VCaP (cell line): ENCODE results near the gene TBC1D22A.
A peak's percentile ranks its signal among the peaks of the same experiment; 100 is the strongest.

Experiments
- H3K27ac ChIP-seq: fragments of 450-650 bp; 2 replicates; pipeline ENCODE4 v1.5.1; 2017
- CTCF ChIP-seq: fragments of 450-650 bp; conservative IDR thresholded peaks from 2 replicates; pipeline ENCODE4 v1.5.1; 2017; ENCODE audit warnings: mild to moderate bottlenecking, moderate library complexity

TBC1D22A gene

GRCh38 chr22:46982635-46983034 lies 220.2 kb downstream of the TBC1D22A start:
- no peak overlapping the region for H3K27ac ChIP-seq
- TF ChIP-seq CTCF: no peak

GRCh38 chr22:46983046-46983445 lies 220.6 kb downstream of the TBC1D22A start:
- H3K27ac ChIP-seq: no peak overlapping the region

GRCh38 chr22:46984751-46985506 lies 222.5 kb downstream of the TBC1D22A start:
- H3K27ac ChIP-seq: no peak overlapping the region

More at GRCh38 chr22:46983046-46983445, 220.6 kb downstream of the TBC1D22A start:
- TF ChIP-seq CTCF: no peak

GRCh38 chr22:46985507-46985882 lies 223.0 kb downstream of the TBC1D22A start:
- no peak overlapping the region for H3K27ac ChIP-seq

More at GRCh38 chr22:46984751-46985506, 222.5 kb downstream of the TBC1D22A start:
- no peak for TF ChIP-seq CTCF

GRCh38 chr22:46986788-46987187 lies 224.3 kb downstream of the TBC1D22A start:
- H3K27ac ChIP-seq: peak overlapping the region; percentile 64
- no peak for TF ChIP-seq CTCF

More at GRCh38 chr22:46985507-46985882, 223.0 kb downstream of the TBC1D22A start:
- TF ChIP-seq CTCF: no peak

- TF ChIP-seq CTCF: no peak
Observed at GRCh38 chr22:46990937-46991550, 228.6 kb downstream of the TBC1D22A start.

GRCh38 chr22:46991666-46992065 lies 229.2 kb downstream of the TBC1D22A start:
- no peak overlapping the region for H3K27ac ChIP-seq

More at GRCh38 chr22:46990937-46991550, 228.6 kb downstream of the TBC1D22A start:
- no peak overlapping the region for H3K27ac ChIP-seq

More at GRCh38 chr22:46991666-46992065, 229.2 kb downstream of the TBC1D22A start:
- TF ChIP-seq CTCF: no peak
